HG03378 (cell line): ENCODE measurements around the gene B3GAT3.
A peak's percentile ranks its signal among the peaks of the same experiment; 100 is the strongest.
"Not testable (repeated sequence)": the region's sequence is repeated elsewhere in the genome, so short reads cannot be mapped to it uniquely, and the experiment has no call there.

Experiments
- ATAC-seq: cut with Tn5 transposase; IDR thresholded peaks from one replicate; pipeline ENCODE4 v1.9.1; 2021; ENCODE audit warnings: mild to moderate bottlenecking, moderate library complexity; ENCODE audit not compliant: unreplicated experiment

The B3GAT3 gene

GRCh38 chr11:62580959-62581715 is 40.6 kb downstream of the B3GAT3 start:
- ATAC-seq: no peak

- ATAC-seq: no peak
Observed at GRCh38 chr11:62579252-62579651, 42.5 kb downstream of the B3GAT3 start.

GRCh38 chr11:62578541-62578940 is 43.2 kb downstream of the B3GAT3 start:
- no peak for ATAC-seq

GRCh38 chr11:62577046-62577714 is 44.6 kb downstream of the B3GAT3 start:
- ATAC-seq: no peak

- ATAC-seq: no peak
Observed at GRCh38 chr11:62575837-62576236, 45.9 kb downstream of the B3GAT3 start.

GRCh38 chr11:62575156-62575555 is 46.6 kb downstream of the B3GAT3 start:
- ATAC-seq: no peak

GRCh38 chr11:62574363-62575071 is 47.3 kb downstream of the B3GAT3 start:
- peak; percentile 7 for ATAC-seq

- ATAC-seq: peak; percentile 77
Observed at GRCh38 chr11:62573592-62574362, 48.0 kb downstream of the B3GAT3 start, which contains the start of gene EEF1G. Gene EEF1G (minus strand): TSS chr11:62573891. CDS start chr11:62573842, 49 bp downstream.

- ATAC-seq: no peak
Observed at GRCh38 chr11:62573006-62573591, 48.7 kb downstream of the B3GAT3 start.

GRCh38 chr11:62572431-62572830 is 49.4 kb downstream of the B3GAT3 start:
- ATAC-seq: no peak

- ATAC-seq: not testable (repeated sequence)
Observed at GRCh38 chr11:62571493-62571892, 50.3 kb downstream of the B3GAT3 start.

- not testable (repeated sequence) for ATAC-seq
Observed at GRCh38 chr11:62570903-62571302, 50.9 kb downstream of the B3GAT3 start.

- no peak for ATAC-seq
Observed at GRCh38 chr11:62569611-62570010, 52.2 kb downstream of the B3GAT3 start.

GRCh38 chr11:62567018-62567633 is 54.7 kb downstream of the B3GAT3 start:
- ATAC-seq: no peak

GRCh38 chr11:62566247-62566646 is 55.5 kb downstream of the B3GAT3 start:
- no peak for ATAC-seq
